Osteocyte (in vitro differentiated cells): Measurements from ENCODE around the gene KRT16. TPM values are rescaled to one million over a fixed set of nuclear protein-coding genes. Genes with fewer than 3 reads are reported as not detected.
"Not testable (repeated sequence)": the region's sequence is repeated elsewhere in the genome, so short reads cannot be mapped to it uniquely, and the experiment has no call there.

Source experiments
- DNase-seq: peaks from one replicate; pipeline ENCODE4 v3.0.0; 2021; ENCODE audit warnings: mixed read lengths; ENCODE audit not compliant: unreplicated experiment; ENCODE audit errors: extremely low spot score
- H3K27ac Mint-ChIP-seq: one replicate; pipeline ENCODE4 v1.8.0; 2021; ENCODE audit warnings: mild to moderate bottlenecking, mixed read lengths; ENCODE audit not compliant: unreplicated experiment
- H3K27me3 Mint-ChIP-seq: one replicate; pipeline ENCODE4 v1.8.0; 2021; ENCODE audit warnings: mixed read lengths; ENCODE audit not compliant: unreplicated experiment
- H3K36me3 Mint-ChIP-seq: one replicate; pipeline ENCODE4 v1.8.0; 2021; ENCODE audit warnings: mixed read lengths; ENCODE audit not compliant: unreplicated experiment
- H3K4me1 Mint-ChIP-seq: one replicate; pipeline ENCODE4 v1.8.0; 2021; ENCODE audit warnings: mixed read lengths; ENCODE audit not compliant: unreplicated experiment
- H3K4me3 Mint-ChIP-seq: one replicate; pipeline ENCODE4 v1.8.0; 2021; ENCODE audit warnings: mild to moderate bottlenecking, moderate library complexity, mixed read lengths; ENCODE audit not compliant: unreplicated experiment
- H3K9me3 Mint-ChIP-seq: one replicate; pipeline ENCODE4 v1.8.0; 2021; ENCODE audit warnings: mixed read lengths; ENCODE audit not compliant: unreplicated experiment
- total RNA-seq: library from RNA; stranded (reverse); gene quantifications from 2 replicates; pipeline ENCODE4 v1.2.1, GENCODE V29; 2021
- TF ChIP-seq, protein P1 (sequence below): fragments of 200-600 bp; sonication (generic); IDR thresholded peaks from 2 replicates; pipeline ENCODE4 v1.5.0; 2021; ENCODE audit warnings: antibody characterized with exemption, mild to moderate bottlenecking, moderate library complexity

Gene KRT16
- total RNA-seq, 1 donor from 2014 or later = 1.4 TPM

DNA sequence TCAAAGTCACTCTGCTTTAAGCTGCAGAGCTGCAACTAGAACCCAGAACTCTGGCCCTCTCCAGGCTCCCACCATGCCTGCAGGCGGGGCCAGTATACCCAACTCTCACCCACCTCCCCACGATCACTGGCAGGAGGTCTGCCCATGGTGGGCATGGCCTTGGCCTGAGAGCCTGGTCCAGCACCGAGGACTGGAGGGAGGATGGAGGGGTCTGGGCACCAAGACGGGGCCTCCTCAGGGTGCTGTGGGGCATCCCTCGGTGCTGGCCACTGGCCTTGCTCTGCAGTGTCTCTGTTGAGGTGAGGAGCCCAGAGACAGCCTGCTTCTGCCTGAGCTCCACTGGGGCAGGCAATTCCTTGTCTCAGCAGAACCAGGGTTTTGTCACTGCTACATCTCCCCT, 1.5 kb upstream of the KRT16 start:
- TF ChIP-seq, protein P1, sequence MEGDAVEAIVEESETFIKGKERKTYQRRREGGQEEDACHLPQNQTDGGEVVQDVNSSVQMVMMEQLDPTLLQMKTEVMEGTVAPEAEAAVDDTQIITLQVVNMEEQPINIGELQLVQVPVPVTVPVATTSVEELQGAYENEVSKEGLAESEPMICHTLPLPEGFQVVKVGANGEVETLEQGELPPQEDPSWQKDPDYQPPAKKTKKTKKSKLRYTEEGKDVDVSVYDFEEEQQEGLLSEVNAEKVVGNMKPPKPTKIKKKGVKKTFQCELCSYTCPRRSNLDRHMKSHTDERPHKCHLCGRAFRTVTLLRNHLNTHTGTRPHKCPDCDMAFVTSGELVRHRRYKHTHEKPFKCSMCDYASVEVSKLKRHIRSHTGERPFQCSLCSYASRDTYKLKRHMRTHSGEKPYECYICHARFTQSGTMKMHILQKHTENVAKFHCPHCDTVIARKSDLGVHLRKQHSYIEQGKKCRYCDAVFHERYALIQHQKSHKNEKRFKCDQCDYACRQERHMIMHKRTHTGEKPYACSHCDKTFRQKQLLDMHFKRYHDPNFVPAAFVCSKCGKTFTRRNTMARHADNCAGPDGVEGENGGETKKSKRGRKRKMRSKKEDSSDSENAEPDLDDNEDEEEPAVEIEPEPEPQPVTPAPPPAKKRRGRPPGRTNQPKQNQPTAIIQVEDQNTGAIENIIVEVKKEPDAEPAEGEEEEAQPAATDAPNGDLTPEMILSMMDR = no peak
- H3K27ac Mint-ChIP-seq = no peak overlapping the region
- no peak overlapping the region for H3K4me3 Mint-ChIP-seq
- H3K4me1 Mint-ChIP-seq = peaks cover 18% of the 10 kb centered on the region
- no peak for DNase-seq
- no peaks in the 10 kb centered on the region for H3K36me3 Mint-ChIP-seq
- H3K9me3 Mint-ChIP-seq = no peaks in the 10 kb centered on the region
- H3K27me3 Mint-ChIP-seq = peaks cover 3% of the 10 kb centered on the region

DNA sequence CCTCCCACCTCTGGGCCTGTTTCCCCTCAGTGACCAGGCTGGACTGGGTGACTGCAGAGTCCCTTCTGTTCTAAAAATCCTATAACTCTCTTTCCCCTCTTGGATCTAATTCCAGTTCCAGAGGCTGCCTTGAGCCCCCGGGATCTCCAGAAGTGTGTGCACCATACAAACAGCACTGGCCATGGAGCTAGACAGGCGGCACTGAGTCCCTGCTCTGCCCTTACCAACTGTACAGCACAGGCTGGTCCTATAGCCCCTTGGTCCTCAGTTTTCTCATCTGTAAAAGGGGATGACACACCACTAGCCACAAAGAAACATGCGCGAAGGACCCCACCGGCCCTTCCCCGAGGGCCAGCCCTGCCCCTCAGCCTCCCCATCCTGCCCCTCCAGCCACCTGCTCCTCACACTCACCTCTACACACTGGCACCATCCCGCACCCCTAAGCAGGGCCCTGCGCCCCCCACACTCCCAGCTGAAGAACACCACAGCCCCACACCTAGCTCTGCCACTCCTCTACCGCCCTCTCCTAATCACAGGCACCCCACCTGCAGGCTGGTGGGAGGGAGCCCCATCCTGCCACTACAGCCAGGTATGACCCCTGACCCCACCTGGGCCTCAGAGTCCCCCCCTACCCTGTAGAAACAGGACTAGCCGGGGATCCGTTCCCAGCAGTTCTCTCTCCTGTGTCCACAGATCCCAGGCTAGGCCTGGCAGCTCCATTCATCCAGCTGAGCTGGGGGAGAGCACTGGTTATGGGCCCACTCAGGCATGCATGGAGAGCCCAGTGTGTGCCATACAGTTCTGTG, 913 bp upstream of the KRT16 start:
- Mint-ChIP-seq H3K27me3 (peaks cover 8% of the 10 kb centered on the region), H3K4me1 (peaks cover 18% of the 10 kb centered on the region), H3K4me3 (no peak overlapping the region), H3K27ac (no peak overlapping the region), H3K36me3 (no peaks in the 10 kb centered on the region), H3K9me3 (no peaks in the 10 kb centered on the region)
- no peak for DNase-seq
- TF ChIP-seq, protein P1 = no peak

DNA sequence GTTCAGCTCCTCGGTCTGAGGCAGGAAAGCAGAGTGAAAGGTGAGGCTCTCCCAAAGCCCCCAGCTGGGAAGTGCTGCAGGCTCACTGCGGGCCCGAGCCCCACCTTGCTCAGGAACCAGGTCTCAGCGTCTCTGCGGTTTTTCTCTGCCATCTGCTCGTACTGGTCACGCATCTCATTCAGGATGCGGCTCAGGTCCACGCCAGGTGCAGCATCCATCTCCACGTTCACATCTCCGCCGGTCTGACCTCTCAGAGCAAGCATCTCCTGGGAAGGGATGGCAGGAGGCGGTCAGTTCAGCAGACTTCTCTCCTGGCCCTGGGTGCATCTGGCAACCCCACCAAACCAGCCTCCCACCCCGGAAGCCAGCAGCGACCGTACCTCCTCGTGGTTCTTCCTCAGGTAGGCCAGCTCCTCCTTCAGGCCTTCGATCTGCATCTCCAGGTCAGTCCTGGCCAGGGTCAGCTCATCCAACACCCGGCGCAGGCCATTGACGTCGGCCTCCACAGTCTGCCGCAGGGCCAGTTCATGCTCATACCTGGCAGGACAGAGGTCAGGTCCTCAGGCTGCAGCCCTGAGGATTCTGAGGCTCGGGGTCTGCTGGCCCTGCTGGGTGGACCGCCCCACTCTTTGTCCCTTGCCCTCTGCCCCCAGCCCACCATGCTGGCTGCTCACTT, 1.5 kb downstream of the KRT16 start:
- peaks cover 13% of the 10 kb centered on the region for H3K9me3 Mint-ChIP-seq
- DNase-seq = no peak
- TF ChIP-seq, protein P1 = no peak
- peaks cover 9% of the 10 kb centered on the region for H3K27me3 Mint-ChIP-seq
- H3K4me1 Mint-ChIP-seq = peaks cover 12% of the 10 kb centered on the region
- H3K36me3 Mint-ChIP-seq = peaks cover 4% of the 10 kb centered on the region
- no peak overlapping the region for H3K27ac Mint-ChIP-seq
- H3K4me3 Mint-ChIP-seq = no peak overlapping the region

DNA sequence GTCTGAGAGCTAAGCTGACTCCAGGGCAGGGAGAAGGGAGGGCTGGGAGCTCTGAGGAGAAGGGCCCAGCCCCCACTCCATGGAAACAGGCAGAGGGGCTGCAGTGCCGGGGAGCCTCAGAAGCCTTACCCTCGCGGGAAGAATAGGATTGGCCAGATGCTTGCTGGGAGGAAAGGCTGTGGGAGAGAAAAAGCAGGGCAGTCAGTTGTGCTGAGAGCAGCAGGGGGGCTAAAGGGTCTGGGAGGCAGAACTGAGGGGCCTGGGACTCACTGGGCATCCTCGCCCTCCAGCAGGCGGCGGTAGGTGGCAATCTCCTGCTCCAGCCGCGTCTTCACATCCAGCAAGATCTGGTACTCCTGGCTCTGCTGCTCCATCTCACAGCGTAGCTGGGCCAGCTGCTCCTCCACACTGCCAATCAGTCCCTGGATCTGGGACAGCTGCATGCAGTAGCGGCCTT, 2.5 kb downstream of the KRT16 start:
- not testable (repeated sequence) for H3K4me3 Mint-ChIP-seq, H3K36me3 Mint-ChIP-seq, H3K27ac Mint-ChIP-seq, DNase-seq
- peaks cover 12% of the 10 kb centered on the region for H3K4me1 Mint-ChIP-seq
- TF ChIP-seq, protein P1 = peak; percentile 40
- H3K9me3 Mint-ChIP-seq = peaks cover 13% of the 10 kb centered on the region
- H3K27me3 Mint-ChIP-seq = peaks cover 12% of the 10 kb centered on the region

DNA sequence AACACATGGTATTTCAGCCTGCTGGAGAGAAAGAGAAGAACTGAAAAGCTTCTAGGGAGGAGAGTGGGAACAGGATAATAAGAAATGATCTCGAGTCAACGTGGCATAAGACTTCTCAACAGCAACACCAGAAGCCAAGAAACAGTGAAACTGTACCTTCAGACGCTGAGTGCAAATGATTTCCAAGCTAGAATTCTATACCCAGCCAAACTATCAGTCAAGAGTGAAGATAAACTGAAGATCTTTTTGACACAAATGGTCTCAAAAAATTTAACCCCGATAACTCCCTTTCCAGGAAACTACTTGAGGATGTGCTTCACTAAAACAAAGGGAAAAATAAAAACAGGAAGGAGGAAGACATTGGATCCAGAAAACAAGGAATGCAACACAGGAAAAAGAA, 5.6 kb downstream of the KRT16 start:
- H3K9me3 Mint-ChIP-seq = peaks cover 13% of the 10 kb centered on the region
- peaks cover 27% of the 10 kb centered on the region for H3K27me3 Mint-ChIP-seq
- H3K36me3 Mint-ChIP-seq, H3K27ac Mint-ChIP-seq, H3K4me1 Mint-ChIP-seq, H3K4me3 Mint-ChIP-seq, DNase-seq: not testable (repeated sequence)
